Astrocyte of the cerebellum (primary cell): ENCODE measurements around the gene NLGN1.

ENCODE experiments used
- DNase-seq: peaks from one replicate; pipeline ENCODE4 v3.0.0-alpha.2; 2011; ENCODE audit warnings: low read depth
- H3K4me3 ChIP-seq: 2 replicates; pipeline ENCODE4 v1.5.1; 2011; ENCODE audit warnings: mild to moderate bottlenecking, low read depth, low read length, moderate library complexity
- CTCF ChIP-seq: IDR thresholded peaks from 2 replicates; pipeline ENCODE4 v1.5.1; 2012; ENCODE audit warnings: low read length, low read depth, moderate library complexity, mild to moderate bottlenecking; ENCODE audit errors: missing control alignments
- in situ Hi-C: cut with HindIII; loops from 2 replicates; pipeline ENCODE4 v1.10.0; 2017; ENCODE audit warnings: low sequenced_read_pairs

The NLGN1 gene

GRCh38 chr3:173681188-173681678, 283.7 kb downstream of the NLGN1 start:
- DNase-seq: no peak
- no peak for TF ChIP-seq CTCF
- no peak overlapping the region for H3K4me3 ChIP-seq
- in situ Hi-C loops: no loop called here

- in situ Hi-C loops: no loop called here
- H3K4me3 ChIP-seq: no peak overlapping the region
- DNase-seq: no peak
- no peak for TF ChIP-seq CTCF
These were observed 287.9 kb downstream of the NLGN1 start for GRCh38 chr3:173685456-173685855.

GRCh38 chr3:173688216-173688842, 290.8 kb downstream of the NLGN1 start:
- no peak for DNase-seq
- H3K4me3 ChIP-seq: no peak overlapping the region
- TF ChIP-seq CTCF: no peak
- in situ Hi-C loops: no loop called here

- peak; percentile 40 for DNase-seq
- in situ Hi-C loops: no loop called here
- TF ChIP-seq CTCF: no peak
- no peak overlapping the region for H3K4me3 ChIP-seq
These were observed 293.1 kb downstream of the NLGN1 start for GRCh38 chr3:173690542-173691180.

GRCh38 chr3:173699353-173699752, 301.8 kb downstream of the NLGN1 start:
- no peak overlapping the region for H3K4me3 ChIP-seq
- TF ChIP-seq CTCF: no peak
- in situ Hi-C loops: no loop called here
- no peak for DNase-seq

GRCh38 chr3:173700336-173700735, 302.8 kb downstream of the NLGN1 start:
- TF ChIP-seq CTCF: no peak
- no peak overlapping the region for H3K4me3 ChIP-seq
- in situ Hi-C loops: no loop called here
- no peak for DNase-seq
